ENCODE data around the gene LFNG. TPM values are rescaled to one million over a fixed set of nuclear protein-coding genes. Genes with fewer than 3 reads are reported as not detected.

Gene LFNG
- total and polyA plus RNA-seq, 2 of the 13 experiments (the other 11 are each of a cell fraction or from before 2014, with no cell fraction given), result 0.44 to 1.5 TPM

GRCh38 chr7:2477447-2478398 lies 41.9 kb upstream of the LFNG start (continued):
- TF ChIP-seq ZNF142 (CRISPR knock-in tag; IDR thresholded peaks at IDR 0.05), result no peak
- TF ChIP-seq ZNF281 (CRISPR knock-in tag; IDR thresholded peaks at IDR 0.05; ENCODE audit: borderline replicate concordance), result no peak
- TF ChIP-seq E2F1 (CRISPR knock-in tag; IDR thresholded peaks at IDR 0.05), result no peak
- TF ChIP-seq EED (CRISPR knock-in tag; IDR thresholded peaks at IDR 0.05), result peak; percentile 55; the same call in 1 of the 2 replicates
- TF ChIP-seq, protein P1, sequence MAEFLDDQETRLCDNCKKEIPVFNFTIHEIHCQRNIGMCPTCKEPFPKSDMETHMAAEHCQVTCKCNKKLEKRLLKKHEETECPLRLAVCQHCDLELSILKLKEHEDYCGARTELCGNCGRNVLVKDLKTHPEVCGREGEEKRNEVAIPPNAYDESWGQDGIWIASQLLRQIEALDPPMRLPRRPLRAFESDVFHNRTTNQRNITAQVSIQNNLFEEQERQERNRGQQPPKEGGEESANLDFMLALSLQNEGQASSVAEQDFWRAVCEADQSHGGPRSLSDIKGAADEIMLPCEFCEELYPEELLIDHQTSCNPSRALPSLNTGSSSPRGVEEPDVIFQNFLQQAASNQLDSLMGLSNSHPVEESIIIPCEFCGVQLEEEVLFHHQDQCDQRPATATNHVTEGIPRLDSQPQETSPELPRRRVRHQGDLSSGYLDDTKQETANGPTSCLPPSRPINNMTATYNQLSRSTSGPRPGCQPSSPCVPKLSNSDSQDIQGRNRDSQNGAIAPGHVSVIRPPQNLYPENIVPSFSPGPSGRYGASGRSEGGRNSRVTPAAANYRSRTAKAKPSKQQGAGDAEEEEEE (CRISPR knock-in tag; IDR thresholded peaks at IDR 0.05; ENCODE audit: borderline replicate concordance), result no peak
- 0 out of 2 replicates have a peak, but pooled peaks have one; percentile 40 for TF ChIP-seq HIC2 (CRISPR knock-in tag; IDR thresholded peaks at IDR 0.05; ENCODE audit: low read depth)
- TF ChIP-seq ZNF792 (CRISPR knock-in tag; IDR thresholded peaks at IDR 0.05), result 0 out of 2 replicates have a peak, but pooled peaks have one; percentile 43
- 0 out of 2 replicates have a peak, but pooled peaks have one; percentile 20 for TF ChIP-seq TGIF2 (CRISPR knock-in tag; IDR thresholded peaks at IDR 0.05)
- TF ChIP-seq, protein P2, sequence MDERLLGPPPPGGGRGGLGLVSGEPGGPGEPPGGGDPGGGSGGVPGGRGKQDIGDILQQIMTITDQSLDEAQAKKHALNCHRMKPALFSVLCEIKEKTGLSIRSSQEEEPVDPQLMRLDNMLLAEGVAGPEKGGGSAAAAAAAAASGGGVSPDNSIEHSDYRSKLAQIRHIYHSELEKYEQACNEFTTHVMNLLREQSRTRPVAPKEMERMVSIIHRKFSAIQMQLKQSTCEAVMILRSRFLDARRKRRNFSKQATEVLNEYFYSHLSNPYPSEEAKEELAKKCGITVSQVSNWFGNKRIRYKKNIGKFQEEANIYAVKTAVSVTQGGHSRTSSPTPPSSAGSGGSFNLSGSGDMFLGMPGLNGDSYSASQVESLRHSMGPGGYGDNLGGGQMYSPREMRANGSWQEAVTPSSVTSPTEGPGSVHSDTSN (CRISPR knock-in tag; IDR thresholded peaks at IDR 0.05), result no peak
- TF ChIP-seq ZBTB7B (CRISPR knock-in tag; IDR thresholded peaks at IDR 0.05), result peak; percentile 52; the same call in 1 of the 2 replicates
- no peak for TF ChIP-seq ZNF562 (CRISPR knock-in tag; IDR thresholded peaks at IDR 0.05; ENCODE audit: borderline replicate concordance)
- TF ChIP-seq NFIB (CRISPR knock-in tag; IDR thresholded peaks at IDR 0.05; ENCODE audit: borderline replicate concordance), result no peak

Measured in HepG2 (cell line).